GM21367 (cell line): ENCODE measurements around the gene LAMTOR3.
"Not testable (repeated sequence)": the region's sequence is repeated elsewhere in the genome, so short reads cannot be mapped to it uniquely, and the experiment has no call there.

Source experiments
- ATAC-seq: cut with Tn5 transposase; IDR thresholded peaks from one replicate; pipeline ENCODE4 v1.9.1; 2021; ENCODE audit not compliant: unreplicated experiment

LAMTOR3 gene

GRCh38 chr4:99832758-99833157 is 61.5 kb downstream of the LAMTOR3 start:
- no peak for ATAC-seq

GRCh38 chr4:99832321-99832720 is 61.9 kb downstream of the LAMTOR3 start:
- no peak for ATAC-seq

- not testable (repeated sequence) for ATAC-seq
Measured at GRCh38 chr4:99830051-99830450, 64.2 kb downstream of the LAMTOR3 start.

GRCh38 chr4:99828477-99828876 is 65.8 kb downstream of the LAMTOR3 start:
- no peak for ATAC-seq
